Dedifferentiated amniotic fluid mesenchymal stem cell (primary cell): Measurements from ENCODE around the gene MED20.

Experiments used
- DNase-seq: peaks from one replicate; pipeline ENCODE4 v3.0.0-alpha.2; 2016; ENCODE audit errors: extremely low spot score

The MED20 gene

DNA sequence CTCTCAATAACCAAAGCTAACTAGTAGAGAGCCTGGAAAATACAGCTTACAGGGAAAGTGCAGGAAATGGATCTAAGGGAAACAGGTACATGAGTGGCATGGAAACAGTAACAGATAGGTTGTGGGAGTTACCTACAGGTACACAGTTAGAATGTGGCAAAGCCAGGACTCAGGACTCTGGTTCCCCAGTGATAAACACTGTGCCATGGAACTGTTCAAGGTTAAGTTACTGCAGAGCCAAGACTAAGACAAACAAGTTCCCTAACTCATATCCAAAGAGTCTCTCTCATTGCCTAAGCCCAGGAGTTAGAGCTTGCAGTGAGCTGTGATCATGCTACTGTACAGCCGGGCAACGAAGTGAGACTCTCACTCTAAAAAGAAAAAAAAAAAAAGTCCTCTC, 6.6 kb downstream of the MED20 start:
- no peak for DNase-seq

GRCh38 chr6:41909727-41910126, 11.2 kb downstream of the MED20 start:
- no peak for DNase-seq

DNA sequence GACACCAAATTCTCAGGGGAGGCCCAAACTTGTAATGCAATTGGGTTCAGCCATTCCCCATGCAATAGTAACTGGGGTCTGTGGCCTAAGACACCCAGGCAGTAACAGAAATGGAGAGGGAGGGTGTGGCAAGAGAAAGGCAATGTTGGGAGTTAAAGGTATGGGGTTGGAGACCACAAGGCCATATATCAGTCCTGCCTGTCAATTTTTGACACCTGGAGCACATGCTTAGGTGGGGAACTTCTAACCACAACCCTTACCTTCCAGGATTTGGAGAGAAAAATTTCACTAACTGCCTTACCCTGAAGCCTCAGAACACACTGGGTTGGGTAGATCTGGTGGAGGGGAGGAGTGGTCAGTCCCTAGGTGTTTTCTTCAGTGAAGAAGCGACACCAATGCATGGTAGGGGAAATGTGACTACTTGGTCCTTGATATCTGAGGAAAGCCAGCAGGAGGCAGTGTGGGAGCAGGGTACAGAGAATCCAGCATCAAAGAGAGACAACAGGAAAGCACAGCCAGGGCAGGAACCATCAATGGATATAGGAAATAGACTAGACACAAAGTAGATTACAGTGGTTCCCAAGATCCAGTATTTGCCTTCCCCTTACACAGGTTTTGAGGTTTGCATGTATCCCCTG, 18.9 kb downstream of the MED20 start:
- DNase-seq = no peak

GRCh38 chr6:41900861-41901260, 20.1 kb downstream of the MED20 start:
- no peak for DNase-seq

DNA sequence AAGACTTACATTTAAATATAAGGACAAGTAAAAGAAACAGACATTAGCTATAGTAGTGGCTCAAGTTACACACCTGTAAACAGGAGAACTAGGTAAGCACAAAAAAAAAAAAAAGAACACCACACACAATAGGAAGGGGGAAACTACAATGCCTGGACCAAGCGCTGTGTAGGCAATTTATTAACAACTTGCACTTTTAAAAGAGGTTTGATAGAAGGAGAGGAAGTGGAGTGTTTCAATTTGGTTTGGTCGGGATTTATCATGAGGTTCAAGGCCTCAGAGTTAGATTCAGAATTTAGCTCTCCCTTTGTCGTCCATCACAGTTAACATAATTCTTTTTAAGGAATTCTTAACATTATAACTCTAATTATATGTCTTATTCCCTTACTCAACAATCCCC, 24.7 kb downstream of the MED20 start:
- DNase-seq = peak; percentile 4

GRCh38 chr6:41895300-41896233, 25.4 kb downstream of the MED20 start, which contains the start of gene USP49:
USP49 (minus strand) TSS chr6:41895375; CDS start chr6:41806983, 88,392 bp downstream.
- peak; percentile 69 for DNase-seq

- DNase-seq = no peak
Observed at GRCh38 chr6:41894366-41895299, 26.3 kb downstream of the MED20 start.

- DNase-seq = no peak
Observed at GRCh38 chr6:41892921-41893564, 27.9 kb downstream of the MED20 start.

GRCh38 chr6:41887331-41887751, 33.6 kb downstream of the MED20 start:
- no peak for DNase-seq

GRCh38 chr6:41885930-41886329, 35.0 kb downstream of the MED20 start:
- DNase-seq = no peak

DNA sequence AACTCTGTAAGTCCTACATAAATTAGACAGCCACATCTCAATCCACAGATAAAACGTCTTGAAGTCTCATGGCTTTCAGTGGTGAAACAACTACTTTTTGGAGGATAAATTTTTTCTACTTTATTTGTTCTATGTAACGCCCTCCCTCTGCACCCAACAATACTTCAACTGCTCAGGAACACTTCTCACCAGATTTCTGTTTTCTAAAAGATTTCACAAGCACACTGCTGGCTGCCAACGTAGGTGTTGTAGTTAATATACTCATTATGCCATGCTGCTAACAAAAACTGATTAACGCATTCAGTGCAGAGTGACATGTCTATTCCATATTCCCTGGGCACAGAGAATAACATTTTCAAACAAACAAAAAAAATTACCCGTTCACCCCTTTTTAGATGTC, 36.0 kb downstream of the MED20 start:
- no peak for DNase-seq

GRCh38 chr6:41881506-41881905, 39.4 kb downstream of the MED20 start:
- DNase-seq = no peak

DNA sequence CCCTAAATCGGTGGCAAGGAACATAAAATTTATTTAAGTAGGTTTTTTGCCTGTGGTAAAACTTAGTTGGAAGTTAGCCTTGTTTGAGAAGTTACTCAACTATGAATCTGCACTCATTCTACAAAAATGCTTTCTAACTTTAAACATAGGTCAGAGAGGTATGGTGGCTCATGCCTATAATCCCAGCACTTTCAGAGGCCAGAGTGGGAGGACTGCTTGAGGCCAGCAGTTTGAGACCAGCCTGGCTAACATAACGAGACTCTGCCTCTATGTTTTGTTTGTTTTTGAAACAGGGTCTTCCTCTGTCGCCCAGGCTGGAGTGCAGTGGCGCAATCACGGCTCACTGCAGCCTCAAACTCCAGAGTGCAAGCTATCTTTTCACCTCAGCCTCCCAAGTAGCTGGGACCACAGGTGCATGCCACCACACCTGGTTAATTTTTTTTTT, 42.0 kb downstream of the MED20 start:
- DNase-seq = peak; percentile 58

DNA sequence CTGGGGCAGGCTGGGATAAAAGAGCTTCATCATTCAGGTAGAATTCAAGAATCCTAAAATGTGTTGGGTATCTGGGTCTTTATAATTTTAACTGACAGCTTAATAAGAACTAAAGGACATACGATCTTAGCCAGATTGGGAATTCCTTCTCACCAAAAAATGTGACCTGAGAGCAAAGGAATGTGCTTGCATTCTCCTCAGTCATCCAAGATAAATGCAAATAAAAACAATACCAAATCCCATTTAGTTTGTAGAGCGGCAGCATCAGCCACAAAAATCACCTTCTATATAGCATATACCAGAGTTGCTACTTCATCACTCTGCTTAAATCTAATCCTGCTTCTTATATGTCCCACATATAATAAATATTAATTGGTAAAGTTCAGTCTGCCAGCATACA, 42.7 kb downstream of the MED20 start:
- DNase-seq = peak; percentile 62

DNA sequence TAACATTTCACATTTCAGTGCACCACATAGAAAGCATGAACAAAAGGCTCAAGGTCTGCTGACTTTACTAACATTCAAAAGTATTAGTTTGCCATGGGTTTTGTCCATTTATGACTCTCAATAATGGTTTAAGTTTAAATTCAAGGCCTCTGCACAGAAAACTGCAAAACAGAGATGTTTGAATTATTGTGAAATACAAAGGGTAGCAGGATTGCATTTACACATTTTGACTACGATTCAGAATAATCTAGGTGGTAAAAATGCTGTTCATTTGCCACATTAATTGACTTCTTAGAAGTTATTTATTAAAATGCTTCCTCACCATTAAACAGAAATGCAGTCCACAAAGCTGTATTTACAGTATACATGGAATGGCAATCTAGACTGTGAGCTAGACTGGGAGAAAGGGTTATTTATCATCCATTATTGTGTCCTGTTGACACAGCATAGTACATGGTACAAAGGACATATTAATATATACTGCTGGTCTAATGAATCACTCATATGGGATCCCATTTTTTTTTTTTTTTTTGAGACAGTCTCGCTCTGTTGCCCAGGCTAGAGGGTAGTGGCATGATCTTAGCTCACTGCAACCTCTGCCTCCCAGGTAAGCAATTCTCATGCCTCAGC, 43.8 kb downstream of the MED20 start:
- no peak for DNase-seq

- no peak for DNase-seq
Observed at GRCh38 chr6:41874741-41875140, 46.2 kb downstream of the MED20 start.

- DNase-seq = no peak
Observed at GRCh38 chr6:41872147-41872546, 48.8 kb downstream of the MED20 start.

DNA sequence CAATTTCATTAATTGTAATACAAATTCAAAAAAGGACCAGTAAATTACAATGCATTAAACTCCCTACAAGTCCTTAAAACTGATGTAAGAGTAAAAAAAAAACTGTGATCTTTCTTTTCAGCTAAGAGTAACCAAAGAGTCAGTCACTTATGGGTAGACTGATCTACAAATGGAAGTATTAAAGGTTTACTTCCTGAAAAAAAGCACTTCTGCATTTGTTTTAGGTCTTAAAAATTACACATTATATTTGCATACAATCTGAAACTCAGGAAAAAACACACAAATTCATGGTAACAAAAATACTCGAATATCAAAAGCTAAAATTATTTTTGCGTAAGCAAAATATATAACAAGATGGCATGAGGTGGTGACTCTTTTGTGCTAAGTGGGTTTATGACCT, 49.2 kb downstream of the MED20 start:
- DNase-seq = no peak

DNA sequence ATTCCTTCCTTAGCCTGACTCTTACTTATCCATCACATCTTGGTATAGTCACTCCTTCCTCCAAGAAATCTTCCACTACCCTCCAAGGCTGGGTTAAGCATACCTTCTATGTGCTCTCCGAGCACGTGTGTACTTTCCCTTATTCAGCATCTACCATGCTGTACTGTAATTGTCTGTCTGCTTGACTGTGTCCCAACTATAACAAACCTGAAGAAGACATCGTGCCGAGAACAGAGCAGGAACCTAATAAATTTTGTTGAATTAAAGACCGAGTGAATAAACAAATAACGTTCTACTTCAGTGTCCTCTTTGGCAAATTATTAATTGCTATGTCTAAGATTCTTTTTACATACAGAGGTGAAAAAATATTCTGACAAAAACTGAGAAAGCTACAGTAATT, 61.6 kb downstream of the MED20 start:
- no peak for DNase-seq

DNA sequence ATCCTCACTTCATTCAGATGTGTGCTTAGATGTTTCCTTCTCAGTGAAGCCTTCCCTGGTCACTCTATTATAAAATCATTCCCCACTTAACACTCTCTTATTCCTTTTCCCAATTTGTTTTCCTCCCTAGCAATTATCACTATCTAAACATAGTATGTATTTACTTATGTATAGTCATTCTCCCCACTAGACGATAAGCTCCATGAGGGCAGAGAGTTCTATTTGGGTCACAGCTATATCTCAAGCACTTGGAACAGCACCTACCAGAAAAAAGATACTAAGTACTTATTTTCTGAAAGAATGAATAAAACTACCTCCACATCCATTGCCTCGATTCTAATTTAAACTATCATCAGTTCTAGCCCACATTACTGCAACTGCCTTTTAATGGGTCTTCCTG, 62.2 kb downstream of the MED20 start:
- DNase-seq = no peak
